ENCODE measurements around the gene LDLRAD3. TPM values are rescaled to one million over a fixed set of nuclear protein-coding genes. Genes with fewer than 3 reads are reported as not detected.

The LDLRAD3 gene
- total RNA-seq, 1 donor from 2014 or later = 14.9 TPM

DNA sequence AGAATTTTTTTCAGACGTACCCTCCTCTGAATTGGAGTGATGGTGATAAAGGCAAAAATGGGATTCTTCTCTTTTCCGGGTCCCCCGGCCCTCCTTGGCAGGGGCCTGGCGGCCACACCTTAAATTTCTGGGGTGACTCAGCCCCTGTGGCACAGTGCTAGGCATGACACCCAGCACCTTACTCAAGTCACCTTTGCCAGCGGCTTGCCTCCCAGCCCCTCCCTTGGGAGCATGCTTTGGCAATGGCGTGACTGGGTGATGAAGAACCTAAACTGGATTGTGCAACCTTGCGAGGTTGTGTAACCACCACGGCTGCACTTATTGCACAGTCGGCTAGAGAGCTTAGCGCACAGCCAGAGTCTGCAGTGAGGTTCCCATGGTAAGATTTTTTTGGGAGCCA, 16.2 kb upstream of the LDLRAD3 start:
- Histone ChIP-seq H3K79me2 (ENCODE audit: insufficient read depth, low read length) (no peaks in the 10 kb centered on the region), H3K9ac (ENCODE audit: low read length) (no peak overlapping the region), H3K27me3 (ENCODE audit: insufficient read depth, low read length) (no peaks in the 10 kb centered on the region), H2AFZ (ENCODE audit: low read depth, low read length) (no peak overlapping the region), H3K27ac (ENCODE audit: low read depth, low read length) (no peak overlapping the region), H3K4me1 (ENCODE audit: insufficient read depth, low read length) (peaks cover 3% of the 10 kb centered on the region), H3K4me2 (ENCODE audit: low read length) (peak overlapping the region; percentile 50), H3K9me3 (ENCODE audit: insufficient read depth, low read depth, low read length) (peaks cover 2% of the 10 kb centered on the region), H3K4me3 (ENCODE audit: insufficient read depth, low read depth, low read length) (no peak overlapping the region), H3K36me3 (ENCODE audit: insufficient read depth, low read length) (no peaks in the 10 kb centered on the region), H4K20me1 (ENCODE audit: insufficient read depth, low read length) (no peaks in the 10 kb centered on the region)
- Mint-ChIP-seq H3K27me3 (ENCODE audit: low read depth, unreplicated experiment) (peaks cover 3% of the 10 kb centered on the region), H3K4me3 (ENCODE audit: unreplicated experiment) (no peak overlapping the region), H3K36me3 (ENCODE audit: low read depth, unreplicated experiment) (no peaks in the 10 kb centered on the region), H3K4me1 (ENCODE audit: low read depth, unreplicated experiment) (peaks cover 1% of the 10 kb centered on the region), H3K27ac (ENCODE audit: unreplicated experiment) (no peak overlapping the region), H3K9me3 (ENCODE audit: unreplicated experiment) (no peaks in the 10 kb centered on the region)
- DNase-seq (ENCODE audit: low read depth) (peak; percentile 51), FAIRE-seq (no peak)
- TF ChIP-seq, protein P1, sequence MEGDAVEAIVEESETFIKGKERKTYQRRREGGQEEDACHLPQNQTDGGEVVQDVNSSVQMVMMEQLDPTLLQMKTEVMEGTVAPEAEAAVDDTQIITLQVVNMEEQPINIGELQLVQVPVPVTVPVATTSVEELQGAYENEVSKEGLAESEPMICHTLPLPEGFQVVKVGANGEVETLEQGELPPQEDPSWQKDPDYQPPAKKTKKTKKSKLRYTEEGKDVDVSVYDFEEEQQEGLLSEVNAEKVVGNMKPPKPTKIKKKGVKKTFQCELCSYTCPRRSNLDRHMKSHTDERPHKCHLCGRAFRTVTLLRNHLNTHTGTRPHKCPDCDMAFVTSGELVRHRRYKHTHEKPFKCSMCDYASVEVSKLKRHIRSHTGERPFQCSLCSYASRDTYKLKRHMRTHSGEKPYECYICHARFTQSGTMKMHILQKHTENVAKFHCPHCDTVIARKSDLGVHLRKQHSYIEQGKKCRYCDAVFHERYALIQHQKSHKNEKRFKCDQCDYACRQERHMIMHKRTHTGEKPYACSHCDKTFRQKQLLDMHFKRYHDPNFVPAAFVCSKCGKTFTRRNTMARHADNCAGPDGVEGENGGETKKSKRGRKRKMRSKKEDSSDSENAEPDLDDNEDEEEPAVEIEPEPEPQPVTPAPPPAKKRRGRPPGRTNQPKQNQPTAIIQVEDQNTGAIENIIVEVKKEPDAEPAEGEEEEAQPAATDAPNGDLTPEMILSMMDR (IDR thresholded peaks at IDR 0.05; ENCODE audit: insufficient read depth, low read depth, low read length) = no peak
- no peak for TF ChIP-seq EZH2 (IDR thresholded peaks at IDR 0.05; ENCODE audit: insufficient read depth, low read length)

DNA sequence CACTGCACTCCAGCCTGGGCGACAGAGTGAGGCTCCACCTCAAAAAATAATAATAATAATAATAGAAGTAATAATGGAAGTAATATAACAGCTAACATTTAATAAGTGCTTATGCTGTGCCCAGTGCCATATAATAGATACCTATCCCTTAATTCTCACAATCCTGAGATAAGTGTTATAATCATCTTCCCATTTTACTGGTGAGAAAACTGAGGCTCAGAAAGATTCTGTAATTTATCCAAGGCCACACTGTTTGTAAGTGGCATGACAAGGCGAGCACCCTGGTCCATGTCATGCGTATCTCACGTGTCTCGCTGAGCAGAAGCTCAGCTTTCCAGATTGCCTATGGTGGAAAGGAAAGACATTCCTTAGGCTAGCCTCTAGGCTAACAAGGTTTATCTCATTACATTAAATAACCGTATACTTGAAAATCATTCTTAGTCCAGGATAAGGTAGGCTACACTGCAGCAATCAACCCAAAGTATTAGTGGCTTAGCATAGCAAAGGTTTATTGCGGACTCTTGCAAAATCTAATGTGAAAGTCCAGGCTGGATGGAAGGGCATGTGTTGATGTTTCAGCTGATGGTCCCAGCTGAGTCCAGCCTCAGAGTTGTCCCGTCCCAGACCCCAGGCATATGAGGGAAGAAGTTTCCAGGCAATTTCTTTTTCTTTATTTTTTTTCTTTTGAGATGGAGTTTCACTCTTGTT, 15.0 kb upstream of the LDLRAD3 start:
- H3K79me2 ChIP-seq (ENCODE audit: insufficient read depth, low read length) = no peaks in the 10 kb centered on the region
- H3K27me3 ChIP-seq (ENCODE audit: insufficient read depth, low read length) = no peaks in the 10 kb centered on the region
- FAIRE-seq (no peak), DNase-seq (ENCODE audit: low read depth) (no peak)
- no peak overlapping the region for H3K4me3 ChIP-seq (ENCODE audit: insufficient read depth, low read depth, low read length)
- H3K9ac ChIP-seq (ENCODE audit: low read length) = no peak overlapping the region
- peaks cover 2% of the 10 kb centered on the region for H3K9me3 ChIP-seq (ENCODE audit: insufficient read depth, low read depth, low read length)
- Mint-ChIP-seq H3K4me1 (ENCODE audit: low read depth, unreplicated experiment) (peaks cover 4% of the 10 kb centered on the region), H3K4me3 (ENCODE audit: unreplicated experiment) (no peak overlapping the region), H3K27ac (ENCODE audit: unreplicated experiment) (no peak overlapping the region), H3K27me3 (ENCODE audit: low read depth, unreplicated experiment) (peaks cover 3% of the 10 kb centered on the region), H3K36me3 (ENCODE audit: low read depth, unreplicated experiment) (no peaks in the 10 kb centered on the region), H3K9me3 (ENCODE audit: unreplicated experiment) (no peaks in the 10 kb centered on the region)
- H2AFZ ChIP-seq (ENCODE audit: low read depth, low read length) = no peak overlapping the region
- H3K36me3 ChIP-seq (ENCODE audit: insufficient read depth, low read length) = no peaks in the 10 kb centered on the region
- H3K4me1 ChIP-seq (ENCODE audit: insufficient read depth, low read length) = peaks cover 3% of the 10 kb centered on the region
- TF ChIP-seq, protein P1 (IDR thresholded peaks at IDR 0.05; ENCODE audit: insufficient read depth, low read depth, low read length) = no peak
- no peak for TF ChIP-seq EZH2 (IDR thresholded peaks at IDR 0.05; ENCODE audit: insufficient read depth, low read length)
- no peak overlapping the region for H3K27ac ChIP-seq (ENCODE audit: low read depth, low read length)
- no peak overlapping the region for H3K4me2 ChIP-seq (ENCODE audit: low read length)
- no peaks in the 10 kb centered on the region for H4K20me1 ChIP-seq (ENCODE audit: insufficient read depth, low read length)

DNA sequence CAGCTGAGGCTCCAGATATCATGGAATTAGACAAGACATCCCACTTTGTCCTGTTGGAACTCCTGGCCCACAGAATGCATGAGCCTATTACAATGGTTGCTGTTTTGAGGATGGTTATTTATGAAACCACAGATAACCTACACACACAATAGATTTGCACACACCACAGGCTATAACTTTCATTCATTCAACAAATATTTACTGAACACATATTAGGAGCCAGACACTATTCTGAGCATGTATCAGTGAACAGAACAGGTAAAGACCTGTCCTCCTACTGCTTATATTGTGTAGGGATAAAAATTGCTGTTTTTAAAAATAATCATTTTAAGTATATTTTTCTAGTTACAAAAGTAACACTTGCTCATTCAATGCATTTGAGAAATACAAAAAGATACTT, 13.4 kb upstream of the LDLRAD3 start:
- H3K9ac ChIP-seq (ENCODE audit: low read length) = no peak overlapping the region
- no peak overlapping the region for H2AFZ ChIP-seq (ENCODE audit: low read depth, low read length)
- no peaks in the 10 kb centered on the region for H4K20me1 ChIP-seq (ENCODE audit: insufficient read depth, low read length)
- H3K9me3 ChIP-seq (ENCODE audit: insufficient read depth, low read depth, low read length) = peaks cover 2% of the 10 kb centered on the region
- H3K79me2 ChIP-seq (ENCODE audit: insufficient read depth, low read length) = no peaks in the 10 kb centered on the region
- H3K4me2 ChIP-seq (ENCODE audit: low read length) = no peak overlapping the region
- H3K27ac ChIP-seq (ENCODE audit: low read depth, low read length) = no peak overlapping the region
- H3K36me3 ChIP-seq (ENCODE audit: insufficient read depth, low read length) = no peaks in the 10 kb centered on the region
- H3K27ac Mint-ChIP-seq (ENCODE audit: unreplicated experiment) = no peak overlapping the region
- DNase-seq (ENCODE audit: low read depth) (no peak), FAIRE-seq (no peak)
- no peak overlapping the region for H3K4me3 ChIP-seq (ENCODE audit: insufficient read depth, low read depth, low read length)
- peaks cover 3% of the 10 kb centered on the region for H3K4me1 ChIP-seq (ENCODE audit: insufficient read depth, low read length)
- H3K4me3 Mint-ChIP-seq (ENCODE audit: unreplicated experiment) = no peak overlapping the region
- H3K27me3 ChIP-seq (ENCODE audit: insufficient read depth, low read length) = no peaks in the 10 kb centered on the region
- no peaks in the 10 kb centered on the region for H3K36me3 Mint-ChIP-seq (ENCODE audit: low read depth, unreplicated experiment)
- TF ChIP-seq, protein P1 (IDR thresholded peaks at IDR 0.05; ENCODE audit: insufficient read depth, low read depth, low read length) = no peak
- TF ChIP-seq EZH2 (IDR thresholded peaks at IDR 0.05; ENCODE audit: insufficient read depth, low read length) = no peak
- H3K27me3 Mint-ChIP-seq (ENCODE audit: low read depth, unreplicated experiment) = peaks cover 3% of the 10 kb centered on the region
- H3K4me1 Mint-ChIP-seq (ENCODE audit: low read depth, unreplicated experiment) = peaks cover 4% of the 10 kb centered on the region
- H3K9me3 Mint-ChIP-seq (ENCODE audit: unreplicated experiment) = no peaks in the 10 kb centered on the region
